SU-DHL-6 (cell line): ENCODE measurements around the gene LMBR1L.

Experiments
- H2AFZ ChIP-seq: fragments of 200-600 bp; sonication (generic); 2 replicates; pipeline ENCODE4 v1.6.1; 2014; ENCODE audit warnings: low read depth, mild to moderate bottlenecking, moderate library complexity, mixed read lengths, antibody characterized with exemption, low read length; ENCODE audit not compliant: severe bottlenecking
- H3F3A ChIP-seq: fragments of 200-600 bp; shearing (Covaris generic); 2 replicates; pipeline ENCODE4 v1.6.0; 2016; ENCODE audit warnings: antibody characterized with exemption, mild to moderate bottlenecking; ENCODE audit not compliant: insufficient read depth
- H3K27ac ChIP-seq: fragments of 200-600 bp; sonication (generic); 2 replicates; pipeline ENCODE4 v1.5.1; 2016; ENCODE audit warnings: low read depth, mild to moderate bottlenecking, low read length, moderate library complexity, mixed read lengths
- H3K27me3 ChIP-seq: fragments of 200-600 bp; sonication (generic), shearing (Covaris generic); 2 replicates; pipeline ENCODE4 v1.6.0; 2014; ENCODE audit warnings: mild to moderate bottlenecking, low read length
- H3K36me3 ChIP-seq: fragments of 200-600 bp; sonication (generic); 2 replicates; pipeline ENCODE4 v1.6.1; 2014; ENCODE audit warnings: mild to moderate bottlenecking, low read length, mixed read lengths
- H3K4me2 ChIP-seq: fragments of 300-600, 200-600 bp; shearing (Covaris generic), sonication (generic); 2 replicates; pipeline ENCODE4 v1.6.0; 2014; ENCODE audit warnings: low read length, low read depth, mild to moderate bottlenecking; ENCODE audit not compliant: poor library complexity, severe bottlenecking
- H3K4me3 ChIP-seq: fragments of 200-600 bp; sonication (generic); 2 replicates; pipeline ENCODE4 v1.5.1; 2014; ENCODE audit warnings: antibody characterized with exemption, low read length, mild to moderate bottlenecking, mixed read lengths; ENCODE audit not compliant: insufficient read depth, poor library complexity, severe bottlenecking
- H3K79me2 ChIP-seq: fragments of 200-600 bp; sonication (generic); 2 replicates; pipeline ENCODE4 v1.6.1; 2014; ENCODE audit warnings: mild to moderate bottlenecking, low read length, moderate library complexity; ENCODE audit not compliant: insufficient read depth
- H3K9ac ChIP-seq: fragments of 200-600 bp; sonication (generic); 2 replicates; pipeline ENCODE4 v1.7.0; 2014; ENCODE audit warnings: mild to moderate bottlenecking, low read length
- H3K9me2 ChIP-seq: fragments of 200-600 bp; sonication (generic); replicated peaks from 2 replicates; pipeline ENCODE4 v1.6.1; 2014; ENCODE audit warnings: low read length; ENCODE audit not compliant: insufficient read depth
- H3K9me3 ChIP-seq: fragments of 200-600 bp; sonication (generic); 2 replicates; pipeline ENCODE4 v1.6.1; 2014; ENCODE audit warnings: low read length, mixed read lengths; ENCODE audit not compliant: insufficient read depth
- H4K20me1 ChIP-seq: fragments of 200-600 bp; sonication (generic); 2 replicates; pipeline ENCODE4 v1.6.1; 2014; ENCODE audit warnings: low read depth, mild to moderate bottlenecking, antibody characterized with exemption, low read length, moderate library complexity, mixed read lengths
- CTCF ChIP-seq: fragments of 200-600 bp; sonication (generic); IDR thresholded peaks from one replicate; pipeline ENCODE4 v1.5.1; 2017; ENCODE audit warnings: antibody characterized with exemption, mild to moderate bottlenecking, low read length, moderate library complexity; ENCODE audit not compliant: insufficient read depth, poor library complexity, severe bottlenecking
- EZH2phosphoT487 ChIP-seq: fragments of 200-600 bp; sonication (generic), shearing (Covaris generic); conservative IDR thresholded peaks from 2 replicates; pipeline ENCODE4 v1.6.1; 2018; ENCODE audit warnings: mild to moderate bottlenecking, antibody characterized with exemption, low read length, moderate library complexity, mixed read lengths

The LMBR1L gene

GRCh38 chr12:49088150-49088931 lies 22.3 kb downstream of the LMBR1L start:
- Histone ChIP-seq H3K4me2 (peak overlapping the region; percentile 16), H3K36me3 (no peaks in the 10 kb centered on the region), H3F3A (no peaks in the 10 kb centered on the region), H3K79me2 (no peaks in the 10 kb centered on the region), H3K9ac (no peak overlapping the region), H4K20me1 (no peaks in the 10 kb centered on the region), H3K9me3 (no peaks in the 10 kb centered on the region), H3K9me2 (no peaks in the 10 kb centered on the region), H3K4me3 (no peak overlapping the region), H3K27ac (no peak overlapping the region), H3K27me3 (no peaks in the 10 kb centered on the region), H2AFZ (peak overlapping the region; percentile 54)
- peak; percentile 93 for TF ChIP-seq CTCF
- no peak for TF ChIP-seq EZH2phosphoT487

GRCh38 chr12:49086116-49086515 lies 24.5 kb downstream of the LMBR1L start:
- Histone ChIP-seq H3K79me2 (no peaks in the 10 kb centered on the region), H3K4me2 (no peak overlapping the region), H3F3A (no peaks in the 10 kb centered on the region), H3K36me3 (no peaks in the 10 kb centered on the region), H3K9me3 (no peaks in the 10 kb centered on the region), H3K27me3 (no peaks in the 10 kb centered on the region), H2AFZ (no peak overlapping the region), H4K20me1 (no peaks in the 10 kb centered on the region), H3K4me3 (no peak overlapping the region), H3K9ac (no peak overlapping the region), H3K27ac (no peak overlapping the region), H3K9me2 (no peaks in the 10 kb centered on the region)
- TF ChIP-seq CTCF (no peak), EZH2phosphoT487 (no peak)

GRCh38 chr12:49084438-49084837 lies 26.2 kb downstream of the LMBR1L start:
- Histone ChIP-seq H3K36me3 (no peaks in the 10 kb centered on the region), H3K4me2 (no peak overlapping the region), H3K27ac (no peak overlapping the region), H3K9me3 (no peaks in the 10 kb centered on the region), H3F3A (no peaks in the 10 kb centered on the region), H3K9ac (no peak overlapping the region), H3K27me3 (no peaks in the 10 kb centered on the region), H2AFZ (no peak overlapping the region), H3K4me3 (no peak overlapping the region), H3K79me2 (no peaks in the 10 kb centered on the region), H3K9me2 (no peaks in the 10 kb centered on the region), H4K20me1 (no peaks in the 10 kb centered on the region)
- TF ChIP-seq EZH2phosphoT487: no peak
- TF ChIP-seq CTCF: no peak
